ENCODE measurements around the gene TES.
"Not testable (repeated sequence)": the region's sequence is repeated elsewhere in the genome, so short reads cannot be mapped to it uniquely, and the experiment has no call there.

The TES gene

DNA sequence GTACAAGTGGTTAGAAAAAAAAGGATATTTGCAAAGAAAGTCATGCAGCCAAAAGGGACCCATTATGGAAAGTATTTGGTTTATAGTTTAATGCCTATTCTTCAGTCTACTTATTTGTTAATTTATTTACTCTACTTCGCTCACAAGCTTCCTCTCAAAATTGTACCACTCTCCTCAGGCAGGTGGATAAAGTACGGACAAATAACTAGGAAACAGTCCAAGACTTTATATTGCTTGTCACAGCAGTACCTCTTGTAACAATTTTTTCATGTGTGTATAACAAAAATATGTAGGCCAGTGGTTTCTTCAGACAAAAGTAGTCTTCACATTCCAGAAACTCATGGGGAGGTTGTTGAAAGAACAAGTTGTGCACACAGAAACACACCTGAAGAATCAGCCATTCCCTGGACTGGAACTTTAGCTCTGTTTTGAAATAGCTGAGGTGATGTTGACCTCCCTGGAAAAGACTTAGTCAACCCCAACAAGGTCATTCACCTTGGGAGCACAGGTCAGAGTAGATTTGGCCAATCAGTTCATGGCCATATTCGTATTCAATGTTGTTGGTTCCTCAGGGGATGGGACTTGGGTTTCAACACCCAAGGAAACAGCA lies 73.4 kb downstream of the TES start:
- DNase-seq (ENCODE audit: low read depth, low spot score) = no peak

DNA sequence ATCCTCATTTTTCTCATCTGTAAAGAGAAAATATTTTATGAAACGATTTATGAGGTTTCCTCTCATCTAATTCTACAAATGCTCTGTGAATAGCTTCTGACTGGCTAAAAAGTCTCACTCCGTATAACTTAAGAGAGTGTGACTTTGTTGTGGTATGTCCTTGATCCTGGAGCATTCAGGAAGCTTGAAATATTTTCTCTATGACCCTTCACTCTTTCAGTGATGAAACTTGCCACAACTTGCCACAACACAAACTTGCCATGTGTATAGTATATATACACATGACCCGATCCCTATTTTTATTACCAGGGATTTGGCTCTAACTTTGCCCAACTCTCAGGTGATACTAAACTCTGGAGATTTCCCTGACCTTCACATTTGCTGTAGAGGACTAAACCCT lies 74.1 kb downstream of the TES start:
- no peak for DNase-seq (ENCODE audit: low read depth, low spot score)

- DNase-seq (ENCODE audit: low read depth, low spot score) = no peak
Measured at GRCh38 chr7:116285252-116285651, 74.9 kb downstream of the TES start.

DNA sequence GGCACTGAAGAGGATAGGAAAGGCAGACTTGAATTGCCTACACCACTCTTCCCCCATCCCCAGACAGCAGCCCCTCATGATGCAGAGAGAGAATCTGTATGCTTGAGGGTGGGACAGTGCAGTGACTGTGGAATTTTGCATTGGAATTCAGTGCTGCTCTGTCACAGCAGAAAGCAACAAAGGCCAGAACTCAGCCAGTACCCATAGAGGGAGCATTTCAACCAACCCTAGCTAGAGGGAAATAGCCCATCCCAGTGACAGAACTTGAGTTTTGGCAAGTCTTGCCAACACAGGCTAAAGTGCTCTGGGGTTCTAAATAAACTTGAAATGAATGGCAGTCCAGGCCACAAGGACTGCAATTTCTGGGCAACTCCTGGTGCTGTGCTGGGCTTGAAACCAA lies 80.4 kb downstream of the TES start:
- DNase-seq (ENCODE audit: low read depth, low spot score) = no peak

- DNase-seq (ENCODE audit: low read depth, low spot score) = no peak
Measured at GRCh38 chr7:116291937-116292336, 81.6 kb downstream of the TES start.

DNA sequence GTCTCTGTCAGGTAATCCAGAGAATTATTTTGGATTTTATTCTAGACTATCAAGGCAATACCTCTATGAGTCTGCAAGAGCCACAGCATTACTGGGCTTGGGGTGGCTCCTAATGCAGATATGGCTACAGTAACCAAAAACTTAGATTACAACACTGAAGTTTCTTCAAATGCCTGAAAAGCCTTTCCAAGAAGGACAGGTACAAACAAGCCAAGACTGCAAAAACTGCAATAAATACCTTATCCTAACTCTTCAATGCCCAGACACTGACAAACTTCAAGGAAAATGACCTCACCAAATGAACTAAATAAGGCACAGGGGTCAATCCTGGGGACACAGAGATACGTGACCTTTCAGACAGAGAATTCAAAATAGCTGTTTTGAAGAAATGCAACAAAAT lies 82.0 kb downstream of the TES start:
- no peak for DNase-seq (ENCODE audit: low read depth, low spot score)

DNA sequence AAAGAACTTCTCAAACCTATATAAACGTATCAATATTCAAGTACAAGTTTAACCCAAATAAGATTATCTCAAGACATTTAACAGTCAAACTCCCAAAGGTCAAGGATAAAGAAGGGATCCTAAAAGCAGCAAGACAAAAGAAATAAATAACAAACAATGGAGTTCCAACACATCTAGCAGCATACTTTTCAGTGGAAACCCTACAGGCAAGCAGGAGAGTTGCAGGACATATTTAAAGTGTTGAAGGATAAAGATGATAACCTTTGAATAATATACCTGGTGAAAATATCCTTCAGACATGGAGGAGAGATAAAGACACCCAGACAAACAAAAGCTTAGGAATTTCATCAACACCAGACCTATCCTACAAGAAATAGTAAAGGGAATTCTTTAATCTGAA lies 82.8 kb downstream of the TES start:
- DNase-seq (ENCODE audit: low read depth, low spot score) = no peak

GRCh38 chr7:116293633-116294032 lies 83.3 kb downstream of the TES start:
- DNase-seq (ENCODE audit: low read depth, low spot score) = no peak

DNA sequence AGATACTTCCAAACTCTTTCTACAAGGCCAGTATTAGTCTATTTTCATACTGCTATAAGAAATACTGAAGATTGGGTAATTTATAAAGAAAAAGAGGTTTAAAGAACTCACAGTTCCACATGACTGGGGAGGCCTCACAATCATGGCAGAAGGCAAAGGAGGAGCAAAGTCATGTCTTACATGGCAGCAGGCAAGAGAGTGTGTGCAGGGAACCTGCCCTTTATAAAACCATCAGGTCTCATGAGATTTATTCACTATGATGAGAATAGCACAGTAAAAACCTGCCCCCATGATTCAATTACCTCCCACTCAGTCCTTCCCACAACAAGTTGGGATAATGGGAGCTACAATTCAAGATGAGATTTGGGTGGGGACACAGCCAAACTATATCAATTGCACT lies 85.6 kb downstream of the TES start:
- not testable (repeated sequence) for DNase-seq (ENCODE audit: low read depth, low spot score)

DNA sequence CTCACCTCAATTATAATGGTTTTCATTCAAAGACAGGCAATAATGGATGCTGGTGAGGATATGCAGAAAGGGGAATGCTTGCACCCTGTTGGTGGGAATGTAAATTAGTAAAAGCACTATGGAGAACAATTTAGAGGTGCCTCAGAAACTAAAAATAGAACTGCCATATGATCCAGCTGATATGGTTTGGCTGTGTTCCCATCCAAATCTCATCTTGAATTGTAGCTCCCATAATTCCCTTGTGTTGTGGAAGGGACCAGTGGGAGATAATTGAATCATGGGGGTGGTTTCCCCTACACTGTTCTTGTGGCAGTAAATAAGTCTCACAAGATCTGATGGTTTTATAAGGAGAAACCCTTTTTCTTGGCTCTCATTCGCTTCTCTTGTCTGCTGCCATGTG lies 87.7 kb downstream of the TES start:
- no peak for DNase-seq (ENCODE audit: low read depth, low spot score)

DNA sequence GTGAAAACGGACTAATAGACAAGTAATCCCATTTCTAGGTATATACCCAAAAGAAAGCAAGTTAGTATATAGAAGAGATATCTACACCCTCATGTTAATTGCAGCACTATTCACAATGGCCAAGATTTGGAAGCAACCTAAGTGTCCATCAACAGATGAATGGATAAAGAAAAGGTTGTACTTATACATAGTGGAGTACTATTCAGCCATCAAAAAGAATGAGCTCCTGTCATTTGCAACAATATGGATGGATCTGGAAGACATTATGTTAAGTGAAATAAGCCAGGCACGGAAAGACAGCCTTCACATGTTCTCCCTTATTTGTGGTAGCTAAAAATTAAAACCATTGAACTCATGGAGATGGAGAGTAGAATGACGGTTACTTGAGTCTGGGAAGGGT lies 88.2 kb downstream of the TES start:
- no peak for DNase-seq (ENCODE audit: low read depth, low spot score)

DNA sequence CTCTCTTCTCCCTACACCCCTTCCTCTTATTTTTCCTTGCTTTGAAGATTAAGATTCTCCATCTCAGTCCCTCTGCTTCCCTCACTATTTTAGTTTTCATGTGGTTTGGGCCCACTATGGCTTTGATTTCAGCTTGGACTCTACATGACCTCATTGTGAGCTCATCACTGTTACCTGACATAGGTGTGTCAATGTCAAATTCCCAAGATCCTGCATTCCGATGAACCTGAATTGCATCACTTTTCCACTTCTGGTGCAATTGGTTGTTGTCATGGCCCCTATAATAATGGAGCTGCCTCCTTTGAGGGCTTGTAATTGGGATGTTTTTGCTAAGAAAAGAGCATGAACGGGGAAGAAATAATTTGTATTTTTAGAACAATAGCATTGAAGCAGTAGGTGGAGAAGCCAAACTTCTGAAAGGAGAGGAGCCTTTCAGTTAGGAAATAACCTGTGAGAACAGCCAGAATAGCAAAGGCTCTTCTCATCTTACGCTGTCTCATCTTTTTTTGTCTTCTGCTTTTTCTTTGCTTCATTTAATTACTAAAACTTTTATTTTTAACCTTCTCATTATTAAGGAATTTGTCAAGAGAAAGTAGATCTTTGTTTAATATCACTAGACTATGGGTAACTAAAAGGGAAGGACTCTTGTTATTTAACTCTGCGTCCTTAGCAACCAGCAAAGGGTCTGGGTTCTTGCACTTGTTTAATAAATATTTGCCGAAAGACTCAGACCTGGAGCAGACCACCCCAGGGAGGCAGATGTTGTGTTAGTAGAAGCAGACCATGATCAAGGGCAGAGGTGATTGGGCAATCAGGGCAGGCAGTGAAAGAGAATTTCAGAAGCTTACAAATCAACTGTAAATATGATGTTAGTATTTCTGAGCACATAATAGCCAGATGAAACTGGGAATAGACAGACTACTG lies 95.4 kb downstream of the TES start:
- DNase-seq (ENCODE audit: low read depth, low spot score) = no peak

GRCh38 chr7:116306409-116307048 lies 96.2 kb downstream of the TES start:
- DNase-seq (ENCODE audit: low read depth, low spot score) = no peak

- no peak for DNase-seq (ENCODE audit: low read depth, low spot score)
Measured at GRCh38 chr7:116307253-116307652, 96.9 kb downstream of the TES start.
